ENCODE data around the gene TAB2. TPM values are rescaled to one million over a fixed set of nuclear protein-coding genes. Genes with fewer than 3 reads are reported as not detected.
A peak's percentile ranks its signal among the peaks of the same experiment; 100 is the strongest.

The TAB2 gene
- total RNA-seq, 1 experiment from 2014 or later, result 45.8 TPM

DNA sequence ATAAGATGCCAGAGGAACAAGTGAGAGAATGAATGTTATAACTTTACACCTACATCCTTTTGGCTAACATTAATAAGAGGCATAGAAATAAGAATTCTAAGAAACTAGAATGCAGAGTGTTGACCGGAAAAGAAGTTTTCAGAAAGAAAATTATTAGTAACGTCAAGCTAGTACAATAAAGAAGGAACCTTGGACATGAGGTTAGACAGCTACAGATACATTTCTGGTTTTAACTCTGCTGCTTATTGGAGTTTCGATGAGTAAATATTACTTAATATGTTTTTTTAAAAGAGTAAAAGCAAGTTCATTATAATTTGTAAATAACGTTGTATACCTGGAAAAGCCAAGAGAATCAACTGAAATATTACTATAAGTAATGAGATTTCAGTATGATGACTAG is 22.7 kb downstream of the TAB2 start:
- TF ChIP-seq, protein P1, sequence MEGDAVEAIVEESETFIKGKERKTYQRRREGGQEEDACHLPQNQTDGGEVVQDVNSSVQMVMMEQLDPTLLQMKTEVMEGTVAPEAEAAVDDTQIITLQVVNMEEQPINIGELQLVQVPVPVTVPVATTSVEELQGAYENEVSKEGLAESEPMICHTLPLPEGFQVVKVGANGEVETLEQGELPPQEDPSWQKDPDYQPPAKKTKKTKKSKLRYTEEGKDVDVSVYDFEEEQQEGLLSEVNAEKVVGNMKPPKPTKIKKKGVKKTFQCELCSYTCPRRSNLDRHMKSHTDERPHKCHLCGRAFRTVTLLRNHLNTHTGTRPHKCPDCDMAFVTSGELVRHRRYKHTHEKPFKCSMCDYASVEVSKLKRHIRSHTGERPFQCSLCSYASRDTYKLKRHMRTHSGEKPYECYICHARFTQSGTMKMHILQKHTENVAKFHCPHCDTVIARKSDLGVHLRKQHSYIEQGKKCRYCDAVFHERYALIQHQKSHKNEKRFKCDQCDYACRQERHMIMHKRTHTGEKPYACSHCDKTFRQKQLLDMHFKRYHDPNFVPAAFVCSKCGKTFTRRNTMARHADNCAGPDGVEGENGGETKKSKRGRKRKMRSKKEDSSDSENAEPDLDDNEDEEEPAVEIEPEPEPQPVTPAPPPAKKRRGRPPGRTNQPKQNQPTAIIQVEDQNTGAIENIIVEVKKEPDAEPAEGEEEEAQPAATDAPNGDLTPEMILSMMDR (conservative IDR thresholded peaks at IDR 0.05), result no peak
- no peak for TF ChIP-seq EZH2 (IDR thresholded peaks at IDR 0.05; ENCODE audit: low read depth)
- no peak for DNase-seq
- H3F3A ChIP-seq (ENCODE audit: insufficient read depth, low read depth), result peaks cover 11% of the 10 kb centered on the region; the same call in 1 of the 2 replicates
- POLR2A ChIA-PET (ENCODE audit: unreplicated experiment), result no interaction called here
- no peaks in the 10 kb centered on the region for H3K9me3 ChIP-seq (ENCODE audit: insufficient read depth, low read depth)
- H3K4me3 ChIP-seq, result no peak overlapping the region
- H3K9me2 ChIP-seq (ENCODE audit: insufficient read depth), result no peaks in the 10 kb centered on the region
- CTCF ChIA-PET, result no interaction called here
- H3K27ac ChIP-seq, result peak overlapping the region; percentile 30; the same call in 1 of the 2 replicates
- H2AFZ ChIP-seq, result no peak overlapping the region
- no peak overlapping the region for H3K4me2 ChIP-seq
- BruUV-seq (replicated peaks), result no TSS peak
- H3K79me2 ChIP-seq (ENCODE audit: low read depth), result peaks cover 100% of the 10 kb centered on the region
- intact Hi-C loops (cut with micrococcal nuclease; ENCODE audit: unreplicated experiment), result no loop called here
- H3K27me3 ChIP-seq (ENCODE audit: insufficient read depth, low read depth), result no peaks in the 10 kb centered on the region
- H4K20me1 ChIP-seq (ENCODE audit: insufficient read depth), result peaks cover 28% of the 10 kb centered on the region
- H3K4me1 ChIP-seq (replicated peaks; ENCODE audit: insufficient read depth), result peaks cover 26% of the 10 kb centered on the region
- 0 out of 2 replicates have a peak, but pooled peaks cover 4% of the 10 kb centered on the region for H3K36me3 ChIP-seq (ENCODE audit: low read depth)

DNA sequence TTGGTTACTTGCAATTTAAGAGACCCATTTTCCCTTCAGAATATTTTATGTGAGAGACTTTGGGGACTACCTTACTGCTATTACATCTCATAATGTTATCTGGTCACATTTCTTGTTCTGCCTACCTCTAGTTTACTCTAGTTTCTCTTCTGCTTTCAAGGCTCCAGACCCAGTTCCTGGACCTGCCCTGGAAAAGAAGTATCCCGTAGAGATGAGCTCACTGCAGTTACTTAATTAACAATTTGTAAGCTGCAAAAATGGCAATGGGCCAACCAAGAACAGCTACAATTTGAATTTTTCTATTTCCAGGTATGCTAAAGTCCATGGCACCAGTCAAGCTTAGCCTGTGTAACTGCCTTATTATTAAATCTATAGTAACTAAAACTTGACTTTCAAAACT is 25.0 kb downstream of the TAB2 start:
- Histone ChIP-seq H2AFZ (no peak overlapping the region), H3K36me3 (ENCODE audit: low read depth) (0 out of 2 replicates have a peak, but pooled peaks cover 4% of the 10 kb centered on the region), H4K20me1 (ENCODE audit: insufficient read depth) (peaks cover 39% of the 10 kb centered on the region), H3K9me3 (ENCODE audit: insufficient read depth, low read depth) (no peaks in the 10 kb centered on the region), H3K79me2 (ENCODE audit: low read depth) (peaks cover 99% of the 10 kb centered on the region), H3K27ac (no peak overlapping the region), H3K4me1 (replicated peaks; ENCODE audit: insufficient read depth) (peaks cover 8% of the 10 kb centered on the region), H3K9me2 (ENCODE audit: insufficient read depth) (no peaks in the 10 kb centered on the region), H3F3A (ENCODE audit: insufficient read depth, low read depth) (peaks cover 14% of the 10 kb centered on the region; the same call in 1 of the 2 replicates), H3K4me3 (no peak overlapping the region), H3K4me2 (no peak overlapping the region), H3K27me3 (ENCODE audit: insufficient read depth, low read depth) (no peaks in the 10 kb centered on the region)
- no peak for DNase-seq
- TF ChIP-seq, protein P1 (conservative IDR thresholded peaks at IDR 0.05), result no peak
- no peak for TF ChIP-seq EZH2 (IDR thresholded peaks at IDR 0.05; ENCODE audit: low read depth)
- ChIA-PET CTCF (no interaction called here), POLR2A (ENCODE audit: unreplicated experiment) (no interaction called here)
- no TSS peak for BruUV-seq (replicated peaks)
- intact Hi-C loops (cut with micrococcal nuclease; ENCODE audit: unreplicated experiment), result no loop called here

DNA sequence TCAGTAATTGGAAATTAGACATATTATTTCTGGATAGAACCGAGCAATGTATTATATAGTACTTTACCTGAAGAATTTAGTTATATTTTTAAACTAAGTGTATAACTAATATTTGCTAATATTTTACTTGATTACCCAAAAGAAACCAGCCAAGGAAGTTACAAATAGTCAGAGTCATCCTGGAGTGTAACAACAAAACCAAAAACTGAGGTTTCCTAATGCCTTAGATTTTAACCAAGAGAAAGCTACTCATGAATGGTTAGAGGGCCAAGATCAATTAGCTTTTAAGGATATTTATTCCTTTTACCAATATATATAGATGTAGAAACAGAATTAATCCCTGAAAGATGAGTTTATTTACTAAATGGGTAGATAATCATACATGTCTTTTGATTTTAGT is 26.0 kb downstream of the TAB2 start:
- H2AFZ ChIP-seq, result no peak overlapping the region
- CTCF ChIA-PET, result no interaction called here
- POLR2A ChIA-PET (ENCODE audit: unreplicated experiment), result no interaction called here
- peaks cover 98% of the 10 kb centered on the region for H3K79me2 ChIP-seq (ENCODE audit: low read depth)
- intact Hi-C loops (cut with micrococcal nuclease; ENCODE audit: unreplicated experiment), result no loop called here
- TF ChIP-seq EZH2 (IDR thresholded peaks at IDR 0.05; ENCODE audit: low read depth), result no peak
- TF ChIP-seq, protein P1 (conservative IDR thresholded peaks at IDR 0.05), result no peak
- no peaks in the 10 kb centered on the region for H3K9me2 ChIP-seq (ENCODE audit: insufficient read depth)
- no peaks in the 10 kb centered on the region for H3K27me3 ChIP-seq (ENCODE audit: insufficient read depth, low read depth)
- DNase-seq, result no peak
- no peak overlapping the region for H3K4me2 ChIP-seq
- H3K4me1 ChIP-seq (replicated peaks; ENCODE audit: insufficient read depth), result peaks cover 8% of the 10 kb centered on the region
- peaks cover 17% of the 10 kb centered on the region; the same call in 1 of the 2 replicates for H3F3A ChIP-seq (ENCODE audit: insufficient read depth, low read depth)
- H3K9me3 ChIP-seq (ENCODE audit: insufficient read depth, low read depth), result no peaks in the 10 kb centered on the region
- 0 out of 2 replicates have a peak, but pooled peaks cover 4% of the 10 kb centered on the region for H3K36me3 ChIP-seq (ENCODE audit: low read depth)
- BruUV-seq (replicated peaks), result no TSS peak
- peaks cover 43% of the 10 kb centered on the region for H4K20me1 ChIP-seq (ENCODE audit: insufficient read depth)
- no peak overlapping the region for H3K27ac ChIP-seq
- no peak overlapping the region for H3K4me3 ChIP-seq

Measured in PC-9 (cell line).